Neural progenitor cell (in vitro differentiated cells): ENCODE results near the gene MTHFD2L. TPM values are rescaled to one million over a fixed set of nuclear protein-coding genes. Genes with fewer than 3 reads are reported as not detected.

Source experiments
- DNase-seq: peaks from one replicate; pipeline ENCODE4 v3.0.0-alpha.2; 2016; ENCODE audit warnings: low spot score
- H2AFZ ChIP-seq: fragments of 200-600 bp; sonication (generic); replicated peaks from 2 replicates; pipeline ENCODE4 v1.6.1; 2016; ENCODE audit warnings: antibody characterized with exemption
- H3F3A ChIP-seq: fragments of 200-600 bp; sonication (generic); 2 replicates; pipeline ENCODE4 v1.6.1; 2016; ENCODE audit warnings: antibody characterized with exemption, low read depth
- H3K27ac ChIP-seq: fragments of 200-600 bp; sonication (generic); 2 replicates; pipeline ENCODE4 v1.5.1; 2016; ENCODE audit warnings: mild to moderate bottlenecking
- H3K27me3 ChIP-seq: fragments of 200-600 bp; sonication (generic); 2 replicates; pipeline ENCODE4 v1.6.1; 2016; ENCODE audit warnings: mild to moderate bottlenecking, moderate library complexity
- H3K36me3 ChIP-seq: fragments of 200-600 bp; sonication (generic); 2 replicates; pipeline ENCODE4 v1.5.1; 2016
- H3K4me1 ChIP-seq: fragments of 200-600 bp; sonication (generic); 2 replicates; pipeline ENCODE4 v1.6.1; 2016; ENCODE audit warnings: mixed run types
- H3K4me2 ChIP-seq: fragments of 200-600 bp; sonication (generic); 2 replicates; pipeline ENCODE4 v1.6.1; 2016
- H3K4me3 ChIP-seq: fragments of 200-600 bp; sonication (generic); 2 replicates; pipeline ENCODE4 v1.5.1; 2016
- H3K79me2 ChIP-seq: fragments of 200-600 bp; sonication (generic); 2 replicates; pipeline ENCODE4 v1.6.1; 2016; ENCODE audit warnings: low read depth
- H3K9ac ChIP-seq: fragments of 200-600 bp; sonication (generic); 2 replicates; pipeline ENCODE4 v1.6.1; 2016
- H3K9me3 ChIP-seq: fragments of 200-600 bp; sonication (generic); 2 replicates; pipeline ENCODE4 v1.5.1; 2016; ENCODE audit warnings: low read depth
- H4K20me1 ChIP-seq: fragments of 200-600 bp; sonication (generic); 2 replicates; pipeline ENCODE4 v1.6.1; 2016; ENCODE audit warnings: low read depth
- H3K27ac Mint-ChIP-seq: 3 replicates; pipeline ENCODE4 v1.8.0; 2021; ENCODE audit warnings: mixed read lengths
- H3K27me3 Mint-ChIP-seq: 2 replicates; pipeline ENCODE4 v1.8.0; 2022; ENCODE audit warnings: low read depth, mild to moderate bottlenecking, inconsistent platforms, moderate library complexity, mixed read lengths; ENCODE audit not compliant: insufficient read depth
- H3K36me3 Mint-ChIP-seq: 3 replicates; pipeline ENCODE4 v1.8.0; 2021; ENCODE audit warnings: mixed read lengths
- H3K4me1 Mint-ChIP-seq: 3 replicates; pipeline ENCODE4 v1.8.0; 2021; ENCODE audit warnings: mixed read lengths
- H3K4me3 Mint-ChIP-seq: 3 replicates; pipeline ENCODE4 v1.8.0; 2021; ENCODE audit warnings: mild to moderate bottlenecking, moderate library complexity, mixed read lengths
- H3K9me3 Mint-ChIP-seq: 3 replicates; pipeline ENCODE4 v1.8.0; 2020; ENCODE audit warnings: mixed read lengths
- EZH2 ChIP-seq: fragments of 200-600 bp; sonication (generic); IDR thresholded peaks from 2 replicates; pipeline ENCODE4 v1.6.1; 2017; ENCODE audit warnings: antibody characterized with exemption, mild to moderate bottlenecking, moderate library complexity
- EZH2phosphoT487 ChIP-seq: fragments of 200-600 bp; sonication (generic); IDR thresholded peaks from 2 replicates; pipeline ENCODE4 v1.6.1; 2017; ENCODE audit warnings: antibody characterized with exemption
- total RNA-seq: library from RNA; depleted of rRNA; stranded (reverse); fragments of >200 nt; gene quantifications from 2 replicates; pipeline ENCODE4 v1.2.3, GENCODE V29; 2015; ENCODE audit warnings: low replicate concordance
- TF ChIP-seq, protein P1 (sequence below): fragments of 200-600 bp; sonication (generic); IDR thresholded peaks from 2 replicates; pipeline ENCODE4 v1.5.1; 2017; ENCODE audit warnings: antibody characterized with exemption, mild to moderate bottlenecking

Gene MTHFD2L
- total RNA-seq, 1 donor from 2014 or later, result 22.1 TPM

- TF ChIP-seq, protein P1, sequence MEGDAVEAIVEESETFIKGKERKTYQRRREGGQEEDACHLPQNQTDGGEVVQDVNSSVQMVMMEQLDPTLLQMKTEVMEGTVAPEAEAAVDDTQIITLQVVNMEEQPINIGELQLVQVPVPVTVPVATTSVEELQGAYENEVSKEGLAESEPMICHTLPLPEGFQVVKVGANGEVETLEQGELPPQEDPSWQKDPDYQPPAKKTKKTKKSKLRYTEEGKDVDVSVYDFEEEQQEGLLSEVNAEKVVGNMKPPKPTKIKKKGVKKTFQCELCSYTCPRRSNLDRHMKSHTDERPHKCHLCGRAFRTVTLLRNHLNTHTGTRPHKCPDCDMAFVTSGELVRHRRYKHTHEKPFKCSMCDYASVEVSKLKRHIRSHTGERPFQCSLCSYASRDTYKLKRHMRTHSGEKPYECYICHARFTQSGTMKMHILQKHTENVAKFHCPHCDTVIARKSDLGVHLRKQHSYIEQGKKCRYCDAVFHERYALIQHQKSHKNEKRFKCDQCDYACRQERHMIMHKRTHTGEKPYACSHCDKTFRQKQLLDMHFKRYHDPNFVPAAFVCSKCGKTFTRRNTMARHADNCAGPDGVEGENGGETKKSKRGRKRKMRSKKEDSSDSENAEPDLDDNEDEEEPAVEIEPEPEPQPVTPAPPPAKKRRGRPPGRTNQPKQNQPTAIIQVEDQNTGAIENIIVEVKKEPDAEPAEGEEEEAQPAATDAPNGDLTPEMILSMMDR, result no peak
- TF ChIP-seq EZH2phosphoT487, result no peak
- TF ChIP-seq EZH2, result no peak
- Mint-ChIP-seq H3K27ac (no peak overlapping the region), H3K27me3 (no peaks in the 10 kb centered on the region), H3K4me3 (no peak overlapping the region), H3K9me3 (no peaks in the 10 kb centered on the region), H3K4me1 (no peaks in the 10 kb centered on the region), H3K36me3 (no peaks in the 10 kb centered on the region)
- H2AFZ ChIP-seq, result peak overlapping the region; percentile 57
- no peaks in the 10 kb centered on the region for H3K4me1 ChIP-seq
- H3K27ac ChIP-seq, result no peak overlapping the region
- H3K27me3 ChIP-seq, result no peaks in the 10 kb centered on the region
- no peaks in the 10 kb centered on the region for H3K9me3 ChIP-seq
- H3K4me3 ChIP-seq, result no peak overlapping the region
- H3K79me2 ChIP-seq, result no peaks in the 10 kb centered on the region
- H3K9ac ChIP-seq, result no peak overlapping the region
- H4K20me1 ChIP-seq, result no peaks in the 10 kb centered on the region
- H3F3A ChIP-seq, result no peaks in the 10 kb centered on the region
- DNase-seq, result no peak
- no peak overlapping the region for H3K4me2 ChIP-seq
- H3K36me3 ChIP-seq, result no peaks in the 10 kb centered on the region
These were observed 173.3 kb downstream of the MTHFD2L start for GRCh38 chr4:74331252-74331651.

DNA sequence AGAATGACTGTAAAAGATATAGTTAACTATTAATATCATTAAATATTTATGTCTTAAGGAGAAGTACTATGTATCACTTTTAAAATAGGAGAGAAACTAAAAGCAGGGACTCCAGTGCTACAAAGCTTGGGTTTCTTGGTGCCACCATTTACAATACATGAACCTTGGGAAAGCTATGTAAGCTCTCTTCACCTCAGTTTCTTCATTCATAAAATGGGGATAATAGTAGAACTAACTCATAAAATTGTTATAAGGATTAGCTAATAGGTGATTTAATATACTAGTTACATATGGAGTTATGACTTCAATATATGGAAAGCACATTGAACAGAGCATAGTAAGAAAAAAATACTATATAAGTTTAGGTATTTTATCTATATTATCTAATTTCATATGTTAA, 174.0 kb downstream of the MTHFD2L start:
- DNase-seq, result no peak
- H3K4me1 ChIP-seq, result no peaks in the 10 kb centered on the region
- H3K9ac ChIP-seq, result no peak overlapping the region
- no peak for TF ChIP-seq EZH2phosphoT487
- TF ChIP-seq, protein P1, result no peak
- no peak for TF ChIP-seq EZH2
- no peak overlapping the region for H3K4me3 ChIP-seq
- H3K36me3 ChIP-seq, result no peaks in the 10 kb centered on the region
- no peaks in the 10 kb centered on the region for H3K27me3 Mint-ChIP-seq
- no peak overlapping the region for H3K4me3 Mint-ChIP-seq
- H3K27ac Mint-ChIP-seq, result no peak overlapping the region
- H4K20me1 ChIP-seq, result no peaks in the 10 kb centered on the region
- H3K9me3 ChIP-seq, result no peaks in the 10 kb centered on the region
- H3K27ac ChIP-seq, result no peak overlapping the region
- H3K4me1 Mint-ChIP-seq, result no peaks in the 10 kb centered on the region
- no peak overlapping the region for H3K4me2 ChIP-seq
- no peaks in the 10 kb centered on the region for H3K79me2 ChIP-seq
- no peaks in the 10 kb centered on the region for H3K9me3 Mint-ChIP-seq
- no peaks in the 10 kb centered on the region for H3K36me3 Mint-ChIP-seq
- no peak overlapping the region for H2AFZ ChIP-seq
- no peaks in the 10 kb centered on the region for H3F3A ChIP-seq
- H3K27me3 ChIP-seq, result no peaks in the 10 kb centered on the region

- Histone ChIP-seq H3K79me2 (no peaks in the 10 kb centered on the region), H3K9me3 (no peaks in the 10 kb centered on the region), H3K27me3 (no peaks in the 10 kb centered on the region), H3K36me3 (no peaks in the 10 kb centered on the region), H2AFZ (no peak overlapping the region), H3F3A (no peaks in the 10 kb centered on the region), H3K4me2 (no peak overlapping the region), H3K4me1 (no peaks in the 10 kb centered on the region), H3K27ac (no peak overlapping the region), H3K4me3 (no peak overlapping the region), H3K9ac (no peak overlapping the region), H4K20me1 (no peaks in the 10 kb centered on the region)
- Mint-ChIP-seq H3K27me3 (no peaks in the 10 kb centered on the region), H3K36me3 (no peaks in the 10 kb centered on the region), H3K9me3 (no peaks in the 10 kb centered on the region), H3K4me1 (no peaks in the 10 kb centered on the region), H3K4me3 (no peak overlapping the region), H3K27ac (no peak overlapping the region)
- DNase-seq, result no peak
- TF ChIP-seq, protein P1, result no peak
- TF ChIP-seq EZH2 (no peak), EZH2phosphoT487 (no peak)
These were observed 176.7 kb downstream of the MTHFD2L start for GRCh38 chr4:74334636-74335035.
